CMK (cell line): Measurements from ENCODE around the gene MAML2.

Experiments
- DNase-seq: peaks from one replicate; pipeline ENCODE4 v3.0.0-alpha.2; 2010; ENCODE audit warnings: low read depth

Gene MAML2

GRCh38 chr11:95964281-95964680, 378.7 kb downstream of the MAML2 start:
- DNase-seq = no peak

DNA sequence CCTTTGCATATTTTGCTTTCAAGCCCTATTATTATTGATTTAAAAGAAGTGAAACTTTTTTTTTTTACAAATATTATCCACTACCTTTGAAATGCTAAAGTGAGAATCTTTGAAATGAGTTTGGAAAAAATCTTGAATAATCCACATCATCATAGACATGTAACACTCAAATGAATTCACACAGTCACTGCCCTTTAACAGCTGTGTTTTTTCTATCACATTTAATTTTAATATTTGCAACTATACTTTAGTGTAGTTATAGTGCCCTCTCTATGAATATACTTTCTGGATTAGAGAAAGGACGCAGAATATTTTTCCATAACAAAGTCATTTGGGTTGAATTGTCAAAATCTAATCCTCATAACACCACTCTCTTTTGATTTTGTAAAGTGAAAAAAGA, 381.2 kb downstream of the MAML2 start:
- no peak for DNase-seq

DNA sequence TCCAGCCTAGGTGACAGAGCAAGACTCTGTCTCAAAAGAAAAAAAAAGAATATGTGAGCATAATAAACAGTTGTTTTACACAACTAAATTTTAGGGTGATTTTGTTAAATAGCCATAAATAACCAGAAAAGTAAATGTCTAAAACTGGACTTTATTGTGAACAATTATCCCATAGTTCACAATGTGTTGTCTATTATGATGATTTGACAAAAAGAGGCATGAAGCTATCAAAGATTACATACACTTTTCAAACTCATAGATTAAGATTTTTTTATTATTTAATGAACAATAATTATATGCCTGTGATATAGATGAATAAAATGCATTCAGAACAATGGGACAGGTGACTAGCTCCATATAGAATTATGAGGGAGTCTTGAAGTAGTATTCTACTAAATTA, 392.1 kb downstream of the MAML2 start:
- no peak for DNase-seq

GRCh38 chr11:95948637-95949036, 394.4 kb downstream of the MAML2 start:
- DNase-seq = no peak

DNA sequence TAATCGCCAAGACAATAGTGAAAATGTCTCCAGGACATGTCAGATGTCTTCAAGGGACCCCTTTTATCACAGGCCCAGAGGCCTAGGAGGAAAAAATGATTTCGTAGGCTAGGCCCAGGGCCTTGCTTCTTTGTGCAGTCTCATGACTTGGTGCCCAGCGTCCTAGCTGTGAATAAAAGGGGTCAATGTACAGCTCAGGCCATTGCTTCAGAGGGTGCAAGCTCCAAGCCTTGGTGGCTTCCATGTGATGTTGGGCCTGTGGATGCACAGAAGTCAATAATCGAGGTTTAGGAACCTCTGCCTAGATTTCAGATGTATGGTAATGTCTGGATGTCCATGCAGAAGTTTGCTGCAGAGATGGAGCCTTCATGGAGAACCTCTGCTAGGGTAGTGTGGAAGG, 398.4 kb downstream of the MAML2 start:
- DNase-seq = no peak

DNA sequence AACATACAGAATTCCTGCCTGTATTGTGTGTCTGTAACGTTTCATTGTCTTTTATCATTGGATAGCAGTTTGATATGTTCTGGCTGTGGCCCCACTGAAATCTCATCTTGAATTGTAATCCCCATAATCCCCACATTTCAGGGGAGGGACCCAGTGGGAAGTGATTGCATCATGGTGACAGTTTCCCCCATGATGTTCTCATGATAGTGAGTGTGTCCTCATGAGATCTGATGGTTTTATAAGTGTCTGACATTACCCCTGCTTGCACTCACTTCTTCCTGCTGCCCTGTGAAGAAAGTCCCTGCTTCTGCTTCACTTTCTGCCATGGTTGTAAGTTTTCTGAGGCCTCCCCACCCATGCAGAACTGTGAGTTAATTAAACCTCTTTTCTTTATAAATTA, 399.4 kb downstream of the MAML2 start:
- DNase-seq = no peak

GRCh38 chr11:95939091-95939490, 403.9 kb downstream of the MAML2 start:
- DNase-seq = no peak

DNA sequence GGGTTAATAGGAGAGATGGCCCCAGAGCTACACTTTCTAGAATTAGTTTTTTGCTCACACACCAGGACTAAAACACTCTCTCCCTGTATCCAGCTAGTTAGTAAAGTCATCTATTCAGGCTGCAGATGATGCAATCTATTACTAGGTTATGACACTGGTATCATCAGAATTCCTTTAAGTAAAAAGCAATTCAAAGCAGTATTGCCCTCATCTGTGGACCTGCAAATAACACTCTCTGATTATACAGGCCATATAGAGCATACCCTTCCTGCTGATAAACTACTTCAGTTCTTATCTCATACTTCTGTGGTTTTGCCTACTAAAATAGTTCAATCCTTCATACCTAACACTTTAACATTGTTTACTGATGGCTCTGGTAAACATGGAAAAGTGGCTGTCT, 405.6 kb downstream of the MAML2 start:
- no peak for DNase-seq

DNA sequence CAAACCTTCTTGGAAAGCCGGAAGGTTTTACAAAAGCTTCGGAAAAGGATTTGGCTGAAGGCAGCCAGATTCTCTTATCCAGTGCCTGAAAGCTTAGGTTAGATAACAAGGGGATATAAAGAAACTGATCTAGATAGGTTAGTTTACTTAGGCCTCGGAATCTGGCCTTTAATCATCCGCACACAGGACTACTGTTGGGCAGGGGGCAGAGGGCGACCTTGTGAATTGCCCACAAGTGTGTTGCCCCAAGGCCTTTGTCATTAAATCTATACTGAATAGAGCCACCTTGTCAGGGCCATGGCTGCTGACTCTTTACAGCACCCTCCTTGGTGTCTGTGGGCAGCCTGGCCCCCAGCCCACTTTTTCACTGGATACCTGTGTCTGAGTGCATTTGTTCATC, 409.4 kb downstream of the MAML2 start:
- DNase-seq = no peak

- no peak for DNase-seq
Measured at GRCh38 chr11:95931916-95932315, 411.1 kb downstream of the MAML2 start.

GRCh38 chr11:95930948-95931347, 412.0 kb downstream of the MAML2 start:
- no peak for DNase-seq

GRCh38 chr11:95926726-95927125, 416.3 kb downstream of the MAML2 start:
- no peak for DNase-seq
